SK-N-SH (cell line): ENCODE data around the gene DENND6B.
A peak's percentile ranks its signal among the peaks of the same experiment; 100 is the strongest.

Experiments
- SMC3 ChIP-seq: IDR thresholded peaks from 2 replicates; pipeline ENCODE4 v1.6.1; 2012; ENCODE audit warnings: low read depth, low read length, improper control_type of control experiment
- TAF1 ChIP-seq: IDR thresholded peaks from 2 replicates; pipeline ENCODE4 v1.6.1; 2012; ENCODE audit warnings: low read depth, mild to moderate bottlenecking, low read length, moderate library complexity, borderline replicate concordance
- YY1 ChIP-seq: IDR thresholded peaks from 2 replicates; pipeline ENCODE4 v1.4.0; 2012; ENCODE audit warnings: low read depth, mild to moderate bottlenecking
- TF ChIP-seq, protein P1 (sequence below): fragments of 200-600 bp; sonication (generic); IDR thresholded peaks from 2 replicates; pipeline ENCODE4 v1.6.1; 2017; ENCODE audit warnings: antibody characterized with exemption, mild to moderate bottlenecking, moderate library complexity
- TF ChIP-seq, protein P2 (sequence below): IDR thresholded peaks from 2 replicates; pipeline ENCODE4 v1.4.0; 2012; ENCODE audit warnings: low read depth, borderline replicate concordance
- TF ChIP-seq, protein P3 (sequence below): IDR thresholded peaks from 2 replicates; pipeline ENCODE4 v1.4.0; 2012; ENCODE audit warnings: low read depth
- TF ChIP-seq, protein P4 (sequence below): IDR thresholded peaks from 2 replicates; pipeline ENCODE4; 2012

DNA sequence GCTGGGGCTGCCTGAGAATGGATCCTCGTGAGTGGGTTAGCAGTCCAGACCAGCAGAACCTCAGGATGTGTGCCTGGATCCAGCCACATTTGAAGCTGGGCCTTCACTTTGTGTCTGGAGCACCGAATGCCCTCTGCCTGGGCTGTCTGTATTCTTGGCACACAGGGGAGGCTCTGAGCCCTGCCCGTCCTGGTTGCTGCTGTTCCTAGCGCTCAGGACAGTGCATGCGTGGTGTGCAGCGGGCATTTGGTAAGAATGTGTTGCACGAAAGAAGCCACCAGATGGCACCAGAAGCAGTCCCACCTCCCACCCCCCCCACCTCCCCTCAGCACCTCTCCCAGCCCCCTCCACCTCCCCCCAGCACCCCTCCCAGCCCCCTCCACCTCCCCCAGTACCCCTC lies 52.5 kb downstream of the DENND6B start:
- TF ChIP-seq, protein P1, sequence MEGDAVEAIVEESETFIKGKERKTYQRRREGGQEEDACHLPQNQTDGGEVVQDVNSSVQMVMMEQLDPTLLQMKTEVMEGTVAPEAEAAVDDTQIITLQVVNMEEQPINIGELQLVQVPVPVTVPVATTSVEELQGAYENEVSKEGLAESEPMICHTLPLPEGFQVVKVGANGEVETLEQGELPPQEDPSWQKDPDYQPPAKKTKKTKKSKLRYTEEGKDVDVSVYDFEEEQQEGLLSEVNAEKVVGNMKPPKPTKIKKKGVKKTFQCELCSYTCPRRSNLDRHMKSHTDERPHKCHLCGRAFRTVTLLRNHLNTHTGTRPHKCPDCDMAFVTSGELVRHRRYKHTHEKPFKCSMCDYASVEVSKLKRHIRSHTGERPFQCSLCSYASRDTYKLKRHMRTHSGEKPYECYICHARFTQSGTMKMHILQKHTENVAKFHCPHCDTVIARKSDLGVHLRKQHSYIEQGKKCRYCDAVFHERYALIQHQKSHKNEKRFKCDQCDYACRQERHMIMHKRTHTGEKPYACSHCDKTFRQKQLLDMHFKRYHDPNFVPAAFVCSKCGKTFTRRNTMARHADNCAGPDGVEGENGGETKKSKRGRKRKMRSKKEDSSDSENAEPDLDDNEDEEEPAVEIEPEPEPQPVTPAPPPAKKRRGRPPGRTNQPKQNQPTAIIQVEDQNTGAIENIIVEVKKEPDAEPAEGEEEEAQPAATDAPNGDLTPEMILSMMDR, result peak; percentile 39
- TF ChIP-seq, protein P2, sequence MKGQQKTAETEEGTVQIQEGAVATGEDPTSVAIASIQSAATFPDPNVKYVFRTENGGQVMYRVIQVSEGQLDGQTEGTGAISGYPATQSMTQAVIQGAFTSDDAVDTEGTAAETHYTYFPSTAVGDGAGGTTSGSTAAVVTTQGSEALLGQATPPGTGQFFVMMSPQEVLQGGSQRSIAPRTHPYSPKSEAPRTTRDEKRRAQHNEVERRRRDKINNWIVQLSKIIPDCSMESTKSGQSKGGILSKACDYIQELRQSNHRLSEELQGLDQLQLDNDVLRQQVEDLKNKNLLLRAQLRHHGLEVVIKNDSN, result no peak
- peak; percentile 47; the same call in 1 of the 2 replicates for TF ChIP-seq SMC3
- TF ChIP-seq, protein P3, sequence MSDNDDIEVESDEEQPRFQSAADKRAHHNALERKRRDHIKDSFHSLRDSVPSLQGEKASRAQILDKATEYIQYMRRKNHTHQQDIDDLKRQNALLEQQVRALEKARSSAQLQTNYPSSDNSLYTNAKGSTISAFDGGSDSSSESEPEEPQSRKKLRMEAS, result no peak
- TF ChIP-seq, protein P4, sequence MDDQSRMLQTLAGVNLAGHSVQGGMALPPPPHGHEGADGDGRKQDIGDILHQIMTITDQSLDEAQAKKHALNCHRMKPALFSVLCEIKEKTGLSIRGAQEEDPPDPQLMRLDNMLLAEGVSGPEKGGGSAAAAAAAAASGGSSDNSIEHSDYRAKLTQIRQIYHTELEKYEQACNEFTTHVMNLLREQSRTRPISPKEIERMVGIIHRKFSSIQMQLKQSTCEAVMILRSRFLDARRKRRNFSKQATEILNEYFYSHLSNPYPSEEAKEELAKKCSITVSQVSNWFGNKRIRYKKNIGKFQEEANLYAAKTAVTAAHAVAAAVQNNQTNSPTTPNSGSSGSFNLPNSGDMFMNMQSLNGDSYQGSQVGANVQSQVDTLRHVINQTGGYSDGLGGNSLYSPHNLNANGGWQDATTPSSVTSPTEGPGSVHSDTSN, result no peak
- no peak for TF ChIP-seq TAF1
- no peak for TF ChIP-seq YY1
